ENCODE data around the gene SCFD2.

DNA sequence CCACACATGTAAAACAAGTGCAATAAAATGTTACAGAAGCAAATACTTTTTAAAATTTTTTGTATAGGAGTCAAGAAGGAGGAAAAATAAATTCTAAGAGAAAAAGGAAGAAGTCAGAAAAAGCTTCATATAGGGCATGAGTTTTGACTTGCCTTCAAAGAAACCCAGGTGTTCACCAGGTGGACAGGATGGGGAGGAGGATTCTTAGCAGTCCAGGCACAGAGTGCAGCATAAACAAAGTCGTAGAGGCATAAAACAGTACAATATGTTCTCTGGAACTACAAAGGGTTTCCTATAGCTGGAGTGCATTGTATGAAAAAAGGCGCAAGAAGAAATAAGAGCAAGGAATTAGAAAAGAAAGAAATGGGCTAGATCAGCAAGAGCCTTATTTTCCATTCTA, 1.9 kb upstream of the SCFD2 start:
- TF ChIP-seq, protein P1, sequence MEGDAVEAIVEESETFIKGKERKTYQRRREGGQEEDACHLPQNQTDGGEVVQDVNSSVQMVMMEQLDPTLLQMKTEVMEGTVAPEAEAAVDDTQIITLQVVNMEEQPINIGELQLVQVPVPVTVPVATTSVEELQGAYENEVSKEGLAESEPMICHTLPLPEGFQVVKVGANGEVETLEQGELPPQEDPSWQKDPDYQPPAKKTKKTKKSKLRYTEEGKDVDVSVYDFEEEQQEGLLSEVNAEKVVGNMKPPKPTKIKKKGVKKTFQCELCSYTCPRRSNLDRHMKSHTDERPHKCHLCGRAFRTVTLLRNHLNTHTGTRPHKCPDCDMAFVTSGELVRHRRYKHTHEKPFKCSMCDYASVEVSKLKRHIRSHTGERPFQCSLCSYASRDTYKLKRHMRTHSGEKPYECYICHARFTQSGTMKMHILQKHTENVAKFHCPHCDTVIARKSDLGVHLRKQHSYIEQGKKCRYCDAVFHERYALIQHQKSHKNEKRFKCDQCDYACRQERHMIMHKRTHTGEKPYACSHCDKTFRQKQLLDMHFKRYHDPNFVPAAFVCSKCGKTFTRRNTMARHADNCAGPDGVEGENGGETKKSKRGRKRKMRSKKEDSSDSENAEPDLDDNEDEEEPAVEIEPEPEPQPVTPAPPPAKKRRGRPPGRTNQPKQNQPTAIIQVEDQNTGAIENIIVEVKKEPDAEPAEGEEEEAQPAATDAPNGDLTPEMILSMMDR (IDR thresholded peaks at IDR 0.05 in 4 of 5, conservative IDR thresholded peaks at IDR 0.05 in 1 of 5): no peak
- TF ChIP-seq POLR2A (IDR thresholded peaks at IDR 0.05): no peak
